ENCODE results near the gene LIN9. TPM values are rescaled to one million over a fixed set of nuclear protein-coding genes. Genes with fewer than 3 reads are reported as not detected.

Gene LIN9
- total and polyA plus RNA-seq, 2 of the 8 experiments (the other 6 are each of a cell fraction or from before 2014, with no cell fraction given) = 5.6 to 12.6 TPM

GRCh38 chr1:226322986-226323385 is 14.0 kb upstream of the LIN9 start (continued):
- no peak for TF ChIP-seq CHD7 (IDR thresholded peaks at IDR 0.05; ENCODE audit: insufficient replicate concordance, low read length)
- no peak for TF ChIP-seq YY1 (IDR thresholded peaks at IDR 0.05; ENCODE audit: low read depth, low read length)
- no peak for TF ChIP-seq SP2 (IDR thresholded peaks at IDR 0.05; ENCODE audit: low read length)
- no peak for TF ChIP-seq NRF1 (IDR thresholded peaks at IDR 0.05; ENCODE audit: low read depth, low read length)
- TF ChIP-seq FOSL1 (IDR thresholded peaks at IDR 0.05; ENCODE audit: insufficient read depth, low read depth, low read length) = no peak
- TF ChIP-seq GABPA (IDR thresholded peaks at IDR 0.05; ENCODE audit: borderline replicate concordance, insufficient read depth, low read length) = no peak
- no peak for TF ChIP-seq CHD2 (IDR thresholded peaks at IDR 0.05; ENCODE audit: low read length)

All from H1 (cell line).